Glutamatergic neuron (in vitro differentiated cells): ENCODE results near the gene IFI16. TPM values are rescaled to one million over a fixed set of nuclear protein-coding genes. Genes with fewer than 3 reads are reported as not detected.

Source experiments
- DNase-seq: peaks from one replicate; pipeline ENCODE4 v3.0.0; 2022
- H3K27ac Mint-ChIP-seq: one replicate; pipeline ENCODE4 v1.8.0; 2020; ENCODE audit warnings: mild to moderate bottlenecking, mixed read lengths, inconsistent platforms; ENCODE audit not compliant: unreplicated experiment
- H3K27me3 Mint-ChIP-seq: one replicate; pipeline ENCODE4 v1.8.0; 2020; ENCODE audit warnings: mild to moderate bottlenecking, moderate library complexity, mixed read lengths, inconsistent platforms; ENCODE audit not compliant: unreplicated experiment
- H3K36me3 Mint-ChIP-seq: one replicate; pipeline ENCODE4 v1.8.0; 2020; ENCODE audit warnings: mild to moderate bottlenecking, mixed read lengths, inconsistent platforms; ENCODE audit not compliant: unreplicated experiment
- H3K4me1 Mint-ChIP-seq: one replicate; pipeline ENCODE4 v1.8.0; 2020; ENCODE audit warnings: mild to moderate bottlenecking, low read depth, mixed read lengths, inconsistent platforms; ENCODE audit not compliant: unreplicated experiment
- H3K4me3 Mint-ChIP-seq: one replicate; pipeline ENCODE4 v1.8.0; 2020; ENCODE audit warnings: mild to moderate bottlenecking, mixed read lengths, inconsistent platforms; ENCODE audit not compliant: unreplicated experiment
- H3K9me3 Mint-ChIP-seq: one replicate; pipeline ENCODE4 v1.8.0; 2020; ENCODE audit warnings: mild to moderate bottlenecking, moderate library complexity, mixed read lengths, inconsistent platforms; ENCODE audit not compliant: unreplicated experiment
- CTCF ChIP-seq: fragments of 200-600 bp; sonication (generic); IDR thresholded peaks from one replicate; pipeline ENCODE4 v1.5.0; 2021; ENCODE audit not compliant: partially characterized antibody, unreplicated experiment
- total RNA-seq: library from RNA; stranded (reverse); fragmentation: NEBNext Ultra II Directional; extraction: Animal tissue kit (Norgen Biotek cat#: 25700); gene quantifications from one replicate; pipeline ENCODE4 v1.2.1, GENCODE V29; 2021; ENCODE audit not compliant: unreplicated experiment

The IFI16 gene
- total RNA-seq, 1 donor from 2014 or later: 0.86 TPM

DNA sequence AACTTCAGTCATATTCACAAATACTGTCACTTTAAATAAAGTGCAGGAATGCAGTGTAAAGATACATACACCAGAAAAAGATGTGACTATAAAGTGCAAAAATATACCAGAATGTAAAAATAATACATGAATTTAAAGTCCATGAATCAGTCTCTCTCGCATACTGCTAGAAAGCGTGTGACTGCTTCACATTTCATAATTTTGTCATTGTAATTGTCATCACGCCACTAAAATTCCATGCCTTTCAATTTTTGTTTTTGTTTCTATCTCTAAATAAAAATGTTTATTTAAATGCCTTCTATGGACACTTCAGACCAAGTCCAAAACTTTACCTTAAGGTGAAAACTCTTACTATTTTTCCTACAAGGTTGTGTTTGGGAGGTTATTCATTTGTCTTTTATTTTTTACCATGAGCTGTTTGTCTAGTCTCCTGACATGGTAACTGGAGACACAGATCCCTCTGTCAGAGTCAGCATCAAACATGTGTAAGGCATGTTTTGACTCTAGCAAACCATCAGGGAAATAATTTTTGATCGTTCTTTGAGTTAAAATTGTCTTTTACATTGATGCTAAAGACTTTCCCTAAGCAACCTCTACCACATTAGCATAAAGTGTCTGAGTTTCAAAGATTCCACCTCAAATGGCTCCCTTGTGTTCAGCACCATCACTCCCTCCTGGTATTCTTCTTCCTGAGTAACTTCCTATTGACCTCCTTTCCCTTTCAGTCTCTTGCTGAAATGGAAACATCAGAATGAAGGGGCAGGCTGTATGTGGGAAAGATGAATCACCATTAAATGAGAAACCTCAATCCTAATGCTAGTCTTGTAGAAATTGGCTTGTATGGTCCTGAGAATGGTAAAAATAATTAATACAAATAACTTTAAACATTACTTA is 80.8 kb downstream of the IFI16 start:
- TF ChIP-seq CTCF: no peak
- DNase-seq: no peak
- H3K4me1 Mint-ChIP-seq: peaks cover 36% of the 10 kb centered on the region
- peaks cover 4% of the 10 kb centered on the region for H3K27me3 Mint-ChIP-seq
- peaks cover 6% of the 10 kb centered on the region for H3K9me3 Mint-ChIP-seq
- H3K4me3 Mint-ChIP-seq: no peak overlapping the region
- H3K27ac Mint-ChIP-seq: no peak overlapping the region
- H3K36me3 Mint-ChIP-seq: no peaks in the 10 kb centered on the region

GRCh38 chr1:159091180-159091560 is 81.5 kb downstream of the IFI16 start:
- Mint-ChIP-seq H3K4me1 (peaks cover 36% of the 10 kb centered on the region), H3K27me3 (peaks cover 4% of the 10 kb centered on the region), H3K4me3 (no peak overlapping the region), H3K9me3 (peaks cover 6% of the 10 kb centered on the region), H3K36me3 (no peaks in the 10 kb centered on the region), H3K27ac (no peak overlapping the region)
- DNase-seq: no peak
- TF ChIP-seq CTCF: no peak

GRCh38 chr1:159091607-159092031 is 81.9 kb downstream of the IFI16 start:
- Mint-ChIP-seq H3K27me3 (peaks cover 4% of the 10 kb centered on the region), H3K9me3 (peaks cover 6% of the 10 kb centered on the region), H3K36me3 (no peaks in the 10 kb centered on the region), H3K4me3 (no peak overlapping the region), H3K27ac (no peak overlapping the region), H3K4me1 (peaks cover 36% of the 10 kb centered on the region)
- DNase-seq: no peak
- TF ChIP-seq CTCF: no peak

DNA sequence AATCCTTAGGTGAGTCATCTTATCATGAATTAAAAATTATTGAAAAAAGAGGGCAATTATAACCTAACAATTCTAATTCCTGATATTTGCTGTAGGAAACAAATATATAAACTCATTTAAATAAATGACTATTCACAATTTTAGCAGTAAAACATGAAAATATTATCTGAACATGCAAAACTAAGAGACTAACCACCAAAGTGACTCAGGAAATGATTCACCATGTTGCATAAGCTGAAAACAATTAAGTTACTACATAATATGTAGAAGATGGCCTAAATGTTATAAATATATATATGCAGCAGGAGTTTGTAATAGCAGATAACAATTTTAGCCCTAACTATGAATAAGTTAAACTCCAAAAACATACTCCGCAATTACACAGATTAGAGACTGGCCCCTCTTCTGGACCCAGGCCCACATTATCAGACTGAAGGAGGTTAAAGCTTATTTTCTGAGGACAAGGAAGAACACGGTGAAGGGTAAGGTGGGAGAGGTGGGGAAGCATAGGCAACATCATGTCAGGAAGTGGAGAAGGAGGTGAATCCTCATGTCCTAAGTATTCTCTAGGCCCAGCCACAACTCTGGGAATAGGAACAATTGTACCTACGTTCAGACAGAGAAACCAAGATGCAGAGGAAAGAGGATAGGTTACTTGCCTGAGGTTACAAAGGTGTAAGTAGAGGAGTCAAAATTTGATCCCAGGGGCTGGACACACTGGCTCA is 82.5 kb downstream of the IFI16 start:
- Mint-ChIP-seq H3K4me1 (peaks cover 33% of the 10 kb centered on the region), H3K4me3 (no peak overlapping the region), H3K36me3 (no peaks in the 10 kb centered on the region), H3K27me3 (peaks cover 4% of the 10 kb centered on the region), H3K27ac (no peak overlapping the region), H3K9me3 (peaks cover 6% of the 10 kb centered on the region)
- DNase-seq: no peak
- no peak for TF ChIP-seq CTCF

GRCh38 chr1:159098596-159098995 is 88.9 kb downstream of the IFI16 start:
- Mint-ChIP-seq H3K9me3 (no peaks in the 10 kb centered on the region), H3K27me3 (no peaks in the 10 kb centered on the region), H3K4me3 (no peak overlapping the region), H3K36me3 (no peaks in the 10 kb centered on the region), H3K4me1 (peaks cover 4% of the 10 kb centered on the region), H3K27ac (no peak overlapping the region)
- DNase-seq: no peak
- no peak for TF ChIP-seq CTCF
